Calu3 (cell line): Measurements from ENCODE around the gene PSMA5. TPM values are rescaled to one million over a fixed set of nuclear protein-coding genes. Genes with fewer than 3 reads are reported as not detected.

Source experiments
- BruUV-seq: library from RNA; stranded (reverse); fragments of 400-500 nt; replicated peaks from 2 replicates; lab custom pipeline; 2021; lab: Mats Ljungman, UMichigan
- CTCF ChIA-PET: fragments of 300-600 bp; sonication (Branson Sonifier 250); formaldehyde crosslinking; loops from one replicate; lab custom pipeline; 2022; ENCODE audit warnings: antibody characterized with exemption; lab: Charles Lee
- DNase-seq: peaks from one replicate; pipeline ENCODE4 v3.0.0; 2022
- H3K27ac Mint-ChIP-seq: one replicate; pipeline ENCODE4 v1.8.0; 2022; ENCODE audit warnings: mixed read lengths; ENCODE audit not compliant: unreplicated experiment
- H3K27me3 Mint-ChIP-seq: one replicate; pipeline ENCODE4 v1.8.0; 2022; ENCODE audit warnings: mixed read lengths; ENCODE audit not compliant: unreplicated experiment
- H3K36me3 Mint-ChIP-seq: one replicate; pipeline ENCODE4 v1.8.0; 2022; ENCODE audit warnings: mild to moderate bottlenecking, moderate library complexity, mixed read lengths; ENCODE audit not compliant: insufficient read depth, unreplicated experiment
- H3K4me1 Mint-ChIP-seq: one replicate; pipeline ENCODE4 v1.8.0; 2022; ENCODE audit warnings: mild to moderate bottlenecking, low read depth, mixed read lengths; ENCODE audit not compliant: unreplicated experiment
- H3K4me3 Mint-ChIP-seq: one replicate; pipeline ENCODE4 v1.8.0; 2022; ENCODE audit warnings: mild to moderate bottlenecking, low read depth, moderate library complexity, mixed read lengths; ENCODE audit not compliant: unreplicated experiment
- H3K9me3 Mint-ChIP-seq: one replicate; pipeline ENCODE4 v1.8.0; 2022; ENCODE audit warnings: low read depth, mixed read lengths; ENCODE audit not compliant: unreplicated experiment
- intact Hi-C: fragments of 100-400 bp; cut with micrococcal nuclease; formaldehyde crosslinking; loops from one replicate; pipeline ENCODE4 v1.10.0; 2022; ENCODE audit not compliant: unreplicated experiment
- total RNA-seq: library from RNA; stranded (reverse); gene quantifications from 2 replicates; pipeline ENCODE4 v1.2.3, GENCODE V29; 2022
- TF ChIP-seq, protein P1 (sequence below): fragments of 200-600 bp; IDR thresholded peaks from one replicate; pipeline ENCODE4 v1.8.0; 2022; ENCODE audit warnings: antibody characterized with exemption; ENCODE audit not compliant: unreplicated experiment

Gene PSMA5
- total RNA-seq, 1 experiment from 2014 or later, result 121 TPM

DNA sequence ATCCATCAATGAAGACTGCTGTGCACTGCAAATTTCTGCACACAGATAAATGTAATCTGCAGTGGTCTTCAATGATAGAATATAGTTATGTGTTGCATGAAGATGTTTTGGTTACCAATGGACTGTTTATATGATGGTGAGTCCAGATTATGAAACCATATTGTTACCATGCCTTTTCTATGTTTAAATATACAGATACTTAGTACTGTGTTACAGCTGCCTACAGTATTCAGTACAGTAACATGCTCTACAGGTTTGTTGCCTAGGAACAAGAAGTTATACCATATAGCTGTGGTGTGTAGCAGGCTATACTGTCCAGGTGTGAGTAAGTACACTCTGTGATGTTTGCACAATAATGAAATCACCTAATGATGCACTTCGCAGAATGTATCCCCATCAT is 69.3 kb downstream of the PSMA5 start:
- intact Hi-C loops, result no loop called here
- no TSS peak for BruUV-seq
- CTCF ChIA-PET, result no interaction called here

DNA sequence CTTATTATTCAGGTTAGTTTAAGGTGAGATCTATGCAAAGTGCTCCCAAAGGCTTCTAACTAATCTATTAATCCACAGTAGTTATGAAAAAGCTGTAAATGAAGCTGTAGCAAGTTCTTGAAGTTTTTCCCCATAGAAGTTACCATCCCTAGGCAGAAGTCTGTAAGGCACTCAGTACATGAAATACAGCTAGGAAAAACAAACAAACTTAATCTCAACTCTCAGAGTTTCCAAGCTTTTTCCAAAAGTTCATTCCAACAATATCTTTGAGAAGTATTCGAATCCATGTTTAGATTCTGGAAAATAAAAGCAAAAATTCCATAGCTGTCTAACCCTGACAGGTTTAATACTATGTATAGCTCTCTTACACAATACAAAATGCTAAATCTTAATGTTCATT is 69.7 kb downstream of the PSMA5 start:
- DNase-seq, result no peak
- no peaks in the 10 kb centered on the region for H3K4me1 Mint-ChIP-seq

More for the DNA sequence above, 69.3 kb downstream of the PSMA5 start:
- Mint-ChIP-seq H3K36me3 (peaks cover 6% of the 10 kb centered on the region), H3K27ac (no peak overlapping the region), H3K4me1 (no peaks in the 10 kb centered on the region), H3K27me3 (no peaks in the 10 kb centered on the region), H3K4me3 (no peak overlapping the region), H3K9me3 (no peaks in the 10 kb centered on the region)
- DNase-seq, result no peak
- TF ChIP-seq, protein P1, sequence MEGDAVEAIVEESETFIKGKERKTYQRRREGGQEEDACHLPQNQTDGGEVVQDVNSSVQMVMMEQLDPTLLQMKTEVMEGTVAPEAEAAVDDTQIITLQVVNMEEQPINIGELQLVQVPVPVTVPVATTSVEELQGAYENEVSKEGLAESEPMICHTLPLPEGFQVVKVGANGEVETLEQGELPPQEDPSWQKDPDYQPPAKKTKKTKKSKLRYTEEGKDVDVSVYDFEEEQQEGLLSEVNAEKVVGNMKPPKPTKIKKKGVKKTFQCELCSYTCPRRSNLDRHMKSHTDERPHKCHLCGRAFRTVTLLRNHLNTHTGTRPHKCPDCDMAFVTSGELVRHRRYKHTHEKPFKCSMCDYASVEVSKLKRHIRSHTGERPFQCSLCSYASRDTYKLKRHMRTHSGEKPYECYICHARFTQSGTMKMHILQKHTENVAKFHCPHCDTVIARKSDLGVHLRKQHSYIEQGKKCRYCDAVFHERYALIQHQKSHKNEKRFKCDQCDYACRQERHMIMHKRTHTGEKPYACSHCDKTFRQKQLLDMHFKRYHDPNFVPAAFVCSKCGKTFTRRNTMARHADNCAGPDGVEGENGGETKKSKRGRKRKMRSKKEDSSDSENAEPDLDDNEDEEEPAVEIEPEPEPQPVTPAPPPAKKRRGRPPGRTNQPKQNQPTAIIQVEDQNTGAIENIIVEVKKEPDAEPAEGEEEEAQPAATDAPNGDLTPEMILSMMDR, result no peak

DNA sequence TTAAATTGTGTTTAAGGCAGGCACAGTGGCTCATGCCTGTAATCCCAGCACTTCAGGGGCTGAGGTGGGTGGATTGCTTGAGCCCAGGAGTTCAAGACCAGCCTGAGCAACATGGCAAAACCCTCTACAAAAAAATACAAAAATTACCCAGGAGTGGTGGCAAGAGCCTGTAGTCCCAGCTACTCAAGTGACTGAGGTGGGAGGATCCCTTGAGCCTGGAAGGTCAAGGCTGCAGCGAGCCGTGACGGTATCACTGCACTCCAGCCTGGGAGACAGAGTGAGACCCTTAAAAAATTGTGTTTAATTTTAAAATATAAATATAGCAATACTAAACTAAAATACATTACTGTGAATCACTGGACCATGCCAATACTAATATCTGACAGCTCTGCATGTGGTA is 71.3 kb downstream of the PSMA5 start:
- CTCF ChIA-PET, result interaction anchor here (0.6 to 0.7 kb wide), 2 partner anchors 72 to 606 kb away, joined by 3 to 4 read pairs; partner anchors contain the start of gene PSRC1
- DNase-seq, result no peak
- H3K36me3 Mint-ChIP-seq, result peaks cover 6% of the 10 kb centered on the region
- BruUV-seq, result no TSS peak
- no peaks in the 10 kb centered on the region for H3K27me3 Mint-ChIP-seq
- no peaks in the 10 kb centered on the region for H3K9me3 Mint-ChIP-seq
- H3K27ac Mint-ChIP-seq, result no peak overlapping the region
- TF ChIP-seq, protein P1, result no peak
- H3K4me3 Mint-ChIP-seq, result no peak overlapping the region
- H3K4me1 Mint-ChIP-seq, result no peaks in the 10 kb centered on the region
- intact Hi-C loops, result no loop called here

More for the DNA sequence above, 69.7 kb downstream of the PSMA5 start:
- H3K27ac Mint-ChIP-seq, result no peak overlapping the region
- BruUV-seq, result no TSS peak
- CTCF ChIA-PET, result no interaction called here
- intact Hi-C loops, result no loop called here
- H3K36me3 Mint-ChIP-seq, result peaks cover 6% of the 10 kb centered on the region
- no peaks in the 10 kb centered on the region for H3K27me3 Mint-ChIP-seq
- H3K4me3 Mint-ChIP-seq, result no peak overlapping the region
- no peaks in the 10 kb centered on the region for H3K9me3 Mint-ChIP-seq
- TF ChIP-seq, protein P1, result no peak

DNA sequence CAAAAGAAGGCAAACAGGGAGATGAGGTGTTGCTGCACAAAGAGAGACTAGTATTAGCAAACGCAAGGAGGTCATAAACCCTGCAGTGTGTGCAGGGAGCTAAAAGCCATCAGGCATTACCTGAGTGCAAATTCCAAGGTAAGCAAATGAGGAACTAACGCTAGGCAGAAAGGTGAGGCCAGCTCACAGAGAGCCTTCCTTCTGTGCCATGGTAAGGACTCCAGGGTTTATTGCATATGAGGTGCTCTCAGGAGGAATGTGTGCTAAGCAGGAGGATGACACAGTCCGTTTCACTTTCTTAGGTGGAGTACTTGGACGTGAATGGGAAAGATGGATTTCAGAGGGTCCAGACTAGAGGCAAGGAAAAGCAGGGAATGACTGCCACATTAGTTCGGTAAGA is 74.8 kb downstream of the PSMA5 start:
- H3K4me3 Mint-ChIP-seq, result no peak overlapping the region
- CTCF ChIA-PET, result no interaction called here

More for the DNA sequence above, 74.8 kb downstream of the PSMA5 start:
- DNase-seq, result no peak
- H3K36me3 Mint-ChIP-seq, result peaks cover 6% of the 10 kb centered on the region
- H3K9me3 Mint-ChIP-seq, result no peaks in the 10 kb centered on the region
- H3K4me1 Mint-ChIP-seq, result no peaks in the 10 kb centered on the region
- H3K27ac Mint-ChIP-seq, result no peak overlapping the region
- no peaks in the 10 kb centered on the region for H3K27me3 Mint-ChIP-seq
- no TSS peak for BruUV-seq
- intact Hi-C loops, result no loop called here
- TF ChIP-seq, protein P1, result no peak
